WTC11 (cell line): ENCODE results near the gene ADGRL3.

Experiments used
- CTCF ChIP-seq: fragments of 200-600 bp; IDR thresholded peaks from 2 replicates; pipeline ENCODE4 v1.8.0; 2022; ENCODE audit warnings: antibody characterized with exemption
- ZSCAN18 ChIP-seq: fragments of 250-450 bp; sonication (Bioruptor Pico); IDR thresholded peaks from 2 replicates; pipeline ENCODE4 v2.1.2; 2022; ENCODE audit warnings: mild to moderate bottlenecking, moderate library complexity

- TF ChIP-seq ZSCAN18 (no peak), CTCF (no peak)
These were observed 550.7 kb downstream of the ADGRL3 start for GRCh38 chr4:61750810-61751209.
